ENCODE data around the gene TXNRD3.

GRCh38 chr3:126671521-126671920 lies 16.6 kb upstream of the TXNRD3 start:
- no peak for TF ChIP-seq CTCF (conservative IDR thresholded peaks at IDR 0.05; ENCODE audit: low read length)
- TF ChIP-seq EZH2phosphoT487 (IDR thresholded peaks at IDR 0.05; ENCODE audit: borderline replicate concordance, low read depth, low read length): no peak
